Measurements from ENCODE around the gene TENM3.

Gene TENM3

GRCh38 chr4:182519528-182519927 lies 276.3 kb downstream of the TENM3 start:
- no peak overlapping the region for H3K27ac ChIP-seq (ENCODE audit: low read depth, low read length)
- H3K9ac ChIP-seq (ENCODE audit: low read length) = no peak overlapping the region
- no peaks in the 10 kb centered on the region for H3K9me2 ChIP-seq (replicated peaks; ENCODE audit: insufficient read depth, low read length)
- H3F3A ChIP-seq (ENCODE audit: insufficient read depth) = no peaks in the 10 kb centered on the region
- no peak overlapping the region for H3K4me3 ChIP-seq (ENCODE audit: insufficient read depth, low read length, poor library complexity, severe bottlenecking)
- no peak overlapping the region for H2AFZ ChIP-seq (ENCODE audit: low read depth, low read length, severe bottlenecking)
- no peaks in the 10 kb centered on the region for H3K36me3 ChIP-seq (ENCODE audit: low read length)
- no peaks in the 10 kb centered on the region for H3K27me3 ChIP-seq (ENCODE audit: low read length)
- H3K79me2 ChIP-seq (ENCODE audit: insufficient read depth, low read length) = no peaks in the 10 kb centered on the region
- no peak overlapping the region for H3K4me2 ChIP-seq (ENCODE audit: low read depth, low read length, poor library complexity, severe bottlenecking)
- no peaks in the 10 kb centered on the region for H3K9me3 ChIP-seq (ENCODE audit: insufficient read depth, low read length)
- TF ChIP-seq EZH2phosphoT487 (conservative IDR thresholded peaks at IDR 0.05; ENCODE audit: low read length) = no peak
- TF ChIP-seq CTCF (IDR thresholded peaks at IDR 0.05; ENCODE audit: insufficient read depth, low read length, poor library complexity, severe bottlenecking) = no peak
- no peaks in the 10 kb centered on the region for H4K20me1 ChIP-seq (ENCODE audit: low read depth, low read length)

- Histone ChIP-seq H3K9me3 (ENCODE audit: insufficient read depth, low read length) (no peaks in the 10 kb centered on the region), H3K79me2 (ENCODE audit: insufficient read depth, low read length) (no peaks in the 10 kb centered on the region), H3K27ac (ENCODE audit: low read depth, low read length) (no peak overlapping the region), H4K20me1 (ENCODE audit: low read depth, low read length) (no peaks in the 10 kb centered on the region), H3K9me2 (replicated peaks; ENCODE audit: insufficient read depth, low read length) (no peaks in the 10 kb centered on the region), H3K4me3 (ENCODE audit: insufficient read depth, low read length, poor library complexity, severe bottlenecking) (no peak overlapping the region), H3K9ac (ENCODE audit: low read length) (no peak overlapping the region), H3K36me3 (ENCODE audit: low read length) (no peaks in the 10 kb centered on the region), H3K27me3 (ENCODE audit: low read length) (no peaks in the 10 kb centered on the region), H3K4me2 (ENCODE audit: low read depth, low read length, poor library complexity, severe bottlenecking) (no peak overlapping the region), H2AFZ (ENCODE audit: low read depth, low read length, severe bottlenecking) (no peak overlapping the region), H3F3A (ENCODE audit: insufficient read depth) (no peaks in the 10 kb centered on the region)
- TF ChIP-seq EZH2phosphoT487 (conservative IDR thresholded peaks at IDR 0.05; ENCODE audit: low read length) = no peak
- no peak for TF ChIP-seq CTCF (IDR thresholded peaks at IDR 0.05; ENCODE audit: insufficient read depth, low read length, poor library complexity, severe bottlenecking)
Measured at GRCh38 chr4:182521011-182521410, 277.8 kb downstream of the TENM3 start.

GRCh38 chr4:182528819-182529218 lies 285.6 kb downstream of the TENM3 start:
- Histone ChIP-seq H3F3A (ENCODE audit: insufficient read depth) (no peaks in the 10 kb centered on the region), H3K4me3 (ENCODE audit: insufficient read depth, low read length, poor library complexity, severe bottlenecking) (no peak overlapping the region), H4K20me1 (ENCODE audit: low read depth, low read length) (no peaks in the 10 kb centered on the region), H3K27ac (ENCODE audit: low read depth, low read length) (no peak overlapping the region), H3K9me3 (ENCODE audit: insufficient read depth, low read length) (no peaks in the 10 kb centered on the region), H3K4me2 (ENCODE audit: low read depth, low read length, poor library complexity, severe bottlenecking) (no peak overlapping the region), H3K27me3 (ENCODE audit: low read length) (no peaks in the 10 kb centered on the region; the same call in 1 of the 2 replicates), H3K36me3 (ENCODE audit: low read length) (no peaks in the 10 kb centered on the region), H3K79me2 (ENCODE audit: insufficient read depth, low read length) (no peaks in the 10 kb centered on the region), H3K9me2 (replicated peaks; ENCODE audit: insufficient read depth, low read length) (no peaks in the 10 kb centered on the region), H3K9ac (ENCODE audit: low read length) (no peak overlapping the region), H2AFZ (ENCODE audit: low read depth, low read length, severe bottlenecking) (no peak overlapping the region)
- no peak for TF ChIP-seq CTCF (IDR thresholded peaks at IDR 0.05; ENCODE audit: insufficient read depth, low read length, poor library complexity, severe bottlenecking)
- no peak for TF ChIP-seq EZH2phosphoT487 (conservative IDR thresholded peaks at IDR 0.05; ENCODE audit: low read length)
